ENCODE measurements around the gene CERS6. TPM values are rescaled to one million over a fixed set of nuclear protein-coding genes. Genes with fewer than 3 reads are reported as not detected.

CERS6 gene
- total RNA-seq, 2 donors from 2014 or later: 12.5 to 16.3 TPM

GRCh38 chr2:168802859-168803725 is 347.0 kb downstream of the CERS6 start:
- TF ChIP-seq CTCF (IDR thresholded peaks at IDR 0.05): no peak
- TF ChIP-seq POLR2A (IDR thresholded peaks at IDR 0.05): peak in 2 of 3 donors; percentile 70 to 75

GRCh38 chr2:168804214-168804613 is 348.1 kb downstream of the CERS6 start:
- peak; percentile 26 to 56 (median 31) for DNase-seq
- no peaks in the 10 kb centered on the region for H3K36me3 ChIP-seq (replicated peaks in 1 of 2; ENCODE audit: insufficient read depth in 1 of 2, low read depth in 2 of 2)
- intact Hi-C loops (cut with DNase I): no loop called here
- H3K9me3 ChIP-seq: no peaks in the 10 kb centered on the region
- no peak overlapping the region for H3K4me3 ChIP-seq
- ATAC-seq: peak; percentile 45
- H3K4me1 ChIP-seq: peaks cover 43% of the 10 kb centered on the region
- H3K27ac ChIP-seq: peak overlapping the region in 3 of 4 donors; percentile 35 to 86 (median 82)
- TF ChIP-seq POLR2A (IDR thresholded peaks at IDR 0.05) (peak in 2 of 3 donors; percentile 8 to 11), CTCF (IDR thresholded peaks at IDR 0.05) (no peak)
- no peaks in the 10 kb centered on the region for H3K27me3 ChIP-seq
- 28 to 31% methylated on average over 3 of the region's 3 CpGs for WGBS, 2 donors

More at GRCh38 chr2:168802859-168803725, 347.0 kb downstream of the CERS6 start:
- Histone ChIP-seq H3K36me3 (replicated peaks in 1 of 2; ENCODE audit: insufficient read depth in 1 of 2, low read depth in 2 of 2) (no peaks in the 10 kb centered on the region), H3K9me3 (no peaks in the 10 kb centered on the region), H3K27me3 (no peaks in the 10 kb centered on the region), H3K4me1 (peaks cover 43% of the 10 kb centered on the region), H3K27ac (peak overlapping the region; percentile 57 to 86 (median 72)), H3K4me3 (peak overlapping the region in 1 of 2 donors; percentile 16)
- peak; percentile 50 to 63 (median 52) for DNase-seq
- intact Hi-C loops (cut with DNase I): no loop called here
- 10 to 11% methylated on average over 5 of the region's 5 CpGs for WGBS, 2 donors
- peak; percentile 72 for ATAC-seq

GRCh38 chr2:168805615-168806014 is 349.5 kb downstream of the CERS6 start:
- Histone ChIP-seq H3K36me3 (replicated peaks in 1 of 2; ENCODE audit: insufficient read depth in 1 of 2, low read depth in 2 of 2) (no peaks in the 10 kb centered on the region), H3K4me3 (no peak overlapping the region), H3K27ac (no peak overlapping the region), H3K4me1 (peaks cover 43% of the 10 kb centered on the region), H3K27me3 (no peaks in the 10 kb centered on the region), H3K9me3 (no peaks in the 10 kb centered on the region)
- WGBS, 2 donors: 90 to 96% methylated on average over 7 of the region's 7 CpGs
- no peak for ATAC-seq
- intact Hi-C loops (cut with DNase I): no loop called here
- TF ChIP-seq POLR2A (IDR thresholded peaks at IDR 0.05) (no peak), CTCF (IDR thresholded peaks at IDR 0.05) (no peak)
- no peak for DNase-seq

GRCh38 chr2:168809537-168809936 is 353.5 kb downstream of the CERS6 start:
- Histone ChIP-seq H3K27me3 (no peaks in the 10 kb centered on the region), H3K4me3 (no peak overlapping the region), H3K9me3 (no peaks in the 10 kb centered on the region), H3K27ac (no peak overlapping the region), H3K4me1 (peaks cover 42% of the 10 kb centered on the region), H3K36me3 (replicated peaks in 1 of 2; ENCODE audit: insufficient read depth in 1 of 2, low read depth in 2 of 2) (no peaks in the 10 kb centered on the region)
- no peak for TF ChIP-seq POLR2A (IDR thresholded peaks at IDR 0.05)
- TF ChIP-seq CTCF (IDR thresholded peaks at IDR 0.05): no peak
- intact Hi-C loops (cut with DNase I): no loop called here
- ATAC-seq (no peak), DNase-seq (no peak)

Data from body of pancreas (tissue), 4 donors.